NT2/D1 (cell line): ENCODE data around the gene ALMS1.

ENCODE experiments used
- YY1 ChIP-seq: IDR thresholded peaks from 2 replicates; pipeline ENCODE4 v1.6.1; 2011; ENCODE audit not compliant: insufficient read length, insufficient read depth
- ZNF274 ChIP-seq: IDR thresholded peaks from 2 replicates; pipeline ENCODE4 v1.6.1; 2011; ENCODE audit warnings: mild to moderate bottlenecking, low read depth, low read length

DNA sequence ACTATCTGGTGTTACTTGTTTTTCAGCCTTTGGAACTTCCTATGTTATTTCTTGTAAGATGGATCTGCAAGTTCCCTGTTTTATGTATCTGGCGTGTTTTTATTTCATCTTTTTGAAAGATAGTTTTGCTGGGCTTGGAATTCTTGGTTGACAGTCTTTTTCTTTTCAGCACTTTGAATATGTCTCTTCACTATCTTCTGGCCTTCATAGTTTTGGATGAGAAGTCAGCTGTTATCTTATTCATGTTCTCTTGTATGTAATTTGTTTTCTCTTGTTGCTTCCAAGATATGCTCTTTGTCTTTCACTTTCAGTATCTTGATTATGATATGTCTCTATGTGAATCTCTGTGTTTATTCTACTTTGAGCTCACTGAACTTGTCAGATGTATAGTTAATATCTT lies 50.4 kb downstream of the ALMS1 start:
- TF ChIP-seq ZNF274 (no peak), YY1 (no peak)
